CD14-positive monocyte (primary cell): ENCODE measurements around the gene SLC35B1. TPM values are rescaled to one million over a fixed set of nuclear protein-coding genes. Genes with fewer than 3 reads are reported as not detected.

Experiments
- DNase-seq, 3 donors: peaks; one replicate each; pipeline ENCODE4 v3.0.0-alpha.2; 2011 to 2022
- H2AFZ ChIP-seq: 2 replicates; pipeline ENCODE4 v1.6.0; 2012; ENCODE audit warnings: mild to moderate bottlenecking, low read depth, low read length, inconsistent platforms; ENCODE audit not compliant: insufficient read depth, poor library complexity, severe bottlenecking
- H3K27ac ChIP-seq, 2 donors: 1 replicate in 1 of 2; 2 replicates in 1 of 2; pipeline ENCODE4 v1.5.1; 2012 to 2013; ENCODE audit warnings: low read length in 2 of 2, control low read depth in 1 of 2, inconsistent platforms in 1 of 2, low read depth in 1 of 2, mild to moderate bottlenecking in 1 of 2
- H3K27me3 ChIP-seq, 2 donors: one replicate each; pipeline versions ENCODE4 v1.6.0 to v1.6.1; 2011 to 2013; ENCODE audit warnings: low read length in 2 of 2; ENCODE audit not compliant: control insufficient read depth in 2 of 2, insufficient read depth in 2 of 2
- H3K36me3 ChIP-seq, 2 donors: replicated peaks in 1 of 2; 1 replicate in 1 of 2; 2 replicates in 1 of 2; pipeline versions ENCODE4 v1.5.1 to v1.6.1; 2012 to 2013; ENCODE audit warnings: low read length in 2 of 2, control low read depth in 1 of 2, inconsistent platforms in 1 of 2, mild to moderate bottlenecking in 1 of 2; ENCODE audit not compliant: insufficient read depth in 2 of 2, control insufficient read depth in 1 of 2
- H3K4me1 ChIP-seq, 2 donors: 1 replicate in 1 of 2; 2 replicates in 1 of 2; pipeline versions ENCODE4 v1.5.1 to v1.6.1; 2012 to 2013; ENCODE audit warnings: low read length in 2 of 2, control low read depth in 1 of 2, inconsistent platforms in 1 of 2, mild to moderate bottlenecking in 1 of 2, moderate library complexity in 1 of 2; ENCODE audit not compliant: insufficient read depth in 2 of 2, control insufficient read depth in 1 of 2
- H3K4me2 ChIP-seq: replicated peaks from 2 replicates; pipeline ENCODE3; 2012; ENCODE audit warnings: low read length, moderate library complexity, mild to moderate bottlenecking; ENCODE audit not compliant: poor library complexity, severe bottlenecking; ENCODE audit errors: extremely low read depth
- H3K4me3 ChIP-seq, 3 experiments: fragments of 200-600 bp in 1 of 3; sonication (generic) in 1 of 3; replicated peaks in 1 of 3; 1 replicate in 2 of 3; 2 replicates in 1 of 3; pipeline ENCODE4 v1.5.1; 2011 to 2013; ENCODE audit warnings: low read length in 3 of 3, mild to moderate bottlenecking in 3 of 3, control low read depth in 2 of 3, low read depth in 2 of 3, inconsistent platforms in 1 of 3, moderate library complexity in 1 of 3
- H3K79me2 ChIP-seq: 2 replicates; pipeline ENCODE4 v1.6.0; 2012; ENCODE audit warnings: mild to moderate bottlenecking, control low read depth, inconsistent platforms, low read length, moderate library complexity; ENCODE audit not compliant: insufficient read depth
- H3K9ac ChIP-seq: 2 replicates; pipeline ENCODE4 v1.6.0; 2017; ENCODE audit warnings: low read length, mild to moderate bottlenecking; ENCODE audit not compliant: insufficient read depth, poor library complexity, severe bottlenecking
- H3K9me3 ChIP-seq, 2 donors: replicated peaks in 1 of 2; 1 replicate in 1 of 2; 2 replicates in 1 of 2; pipeline versions ENCODE4 v1.5.1 to v1.6.1; 2012 to 2013; ENCODE audit warnings: low read length in 2 of 2, control low read depth in 1 of 2; ENCODE audit not compliant: control insufficient read depth in 1 of 2, insufficient read depth in 1 of 2
- H4K20me1 ChIP-seq: 2 replicates; pipeline ENCODE4 v1.6.0; 2012; ENCODE audit warnings: mild to moderate bottlenecking, low read length, control low read depth, moderate library complexity; ENCODE audit not compliant: insufficient read depth
- H3K27ac Mint-ChIP-seq, 7 donors: one replicate each; pipeline ENCODE4 v1.8.0; 2020; ENCODE audit warnings: mild to moderate bottlenecking in 7 of 7, mixed read lengths in 7 of 7, moderate library complexity in 6 of 7, inconsistent platforms in 2 of 7
- H3K27me3 Mint-ChIP-seq, 3 donors: one replicate each; pipeline ENCODE4 v1.8.0; 2021 to 2022; ENCODE audit warnings: low read depth in 3 of 3, mild to moderate bottlenecking in 3 of 3, mixed read lengths in 3 of 3, moderate library complexity in 3 of 3, inconsistent platforms in 1 of 3
- H3K36me3 Mint-ChIP-seq, 2 donors: one replicate each; pipeline ENCODE4 v1.8.0; 2020; ENCODE audit warnings: mixed read lengths in 2 of 2, inconsistent platforms in 1 of 2, mild to moderate bottlenecking in 1 of 2
- H3K4me1 Mint-ChIP-seq: one replicate; pipeline ENCODE4 v1.8.0; 2020; ENCODE audit warnings: mild to moderate bottlenecking, mixed read lengths
- H3K4me3 Mint-ChIP-seq, 2 donors: one replicate each; pipeline ENCODE4 v1.8.0; 2020; ENCODE audit warnings: mild to moderate bottlenecking in 2 of 2, mixed read lengths in 2 of 2, moderate library complexity in 1 of 2
- H3K9me3 Mint-ChIP-seq, 7 donors: one replicate each; pipeline ENCODE4 v1.8.0; 2020 to 2022; ENCODE audit warnings: mixed read lengths in 7 of 7, mild to moderate bottlenecking in 6 of 7, moderate library complexity in 6 of 7, inconsistent platforms in 2 of 7
- WGBS: methylation state at CpG from one replicate; pipeline ENCODE4 v1.1.5; 2013; ENCODE audit warnings: missing lambda C conversion rate; ENCODE audit not compliant: insufficient coverage; 5-methylcytosine and 5-hydroxymethylcytosine counted together
- intact Hi-C, 2 donors: fragments of 100-400 bp; cut with micrococcal nuclease; formaldehyde crosslinking; loops; one replicate each; pipeline versions ENCODE4 v1.15.0 to v1.15.1; 2023
- polyA plus RNA-seq, 3 donors: library from polyadenylated mRNA; depleted of rRNA in 1 of 3; unstranded in 2 of 3; stranded (reverse) in 1 of 3; fragments of 300-500 nt in 2 of 3; fragments of >200 nt in 1 of 3; fragmentation: Illumina TruSeq in 2 of 3; gene quantifications; 1 replicate in 2 of 3; 2 replicates in 1 of 3; pipeline ENCODE4 v1.2.3, GENCODE V29; 2012 to 2021
- TF ChIP-seq, protein P1 (sequence below): fragments of 200-600 bp; IDR thresholded peaks from one replicate; pipeline ENCODE4 v1.8.0; 2022; ENCODE audit warnings: antibody characterized with exemption, mild to moderate bottlenecking

The SLC35B1 gene
- polyA plus RNA-seq, 3 donors: 56.0 to 61.0 (median 58.8) TPM

DNA sequence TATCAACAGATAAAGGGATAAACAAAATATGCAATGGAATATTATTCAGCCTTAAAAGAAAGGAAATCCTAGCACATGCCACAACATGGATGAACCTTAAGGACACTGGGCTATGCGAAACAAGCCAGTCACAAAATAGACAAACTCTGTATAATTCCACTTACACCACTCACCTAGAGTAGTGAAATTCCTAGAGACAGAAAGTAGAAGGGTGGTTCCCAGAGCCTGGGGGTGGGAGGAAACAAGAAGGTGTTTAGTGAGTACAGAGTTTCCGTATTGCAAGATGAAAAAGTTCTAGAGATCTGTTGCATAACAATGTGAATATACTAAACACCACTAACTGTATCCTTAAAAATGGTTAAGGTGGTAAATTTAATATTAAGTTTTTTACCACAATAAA, 39.9 kb downstream of the SLC35B1 start:
- no peak overlapping the region for H3K4me3 ChIP-seq
- no peak overlapping the region for H3K4me3 Mint-ChIP-seq
- H3K36me3 Mint-ChIP-seq: peaks cover 5 to 31% of the 10 kb centered on the region in 2 donors
- intact Hi-C loops: no loop called here
- H2AFZ ChIP-seq: no peak overlapping the region
- H3K36me3 ChIP-seq: peaks cover 8 to 29% of the 10 kb centered on the region in 2 donors
- peak overlapping the region in 1 of 2 donors; percentile 6 for H3K27ac ChIP-seq
- H3K79me2 ChIP-seq: peaks cover 97% of the 10 kb centered on the region
- no peak overlapping the region for H3K9ac ChIP-seq
- no peak for DNase-seq
- H3K27me3 ChIP-seq: no peaks in the 10 kb centered on the region
- no peak overlapping the region for H3K4me2 ChIP-seq
- H4K20me1 ChIP-seq: peaks cover 93% of the 10 kb centered on the region
- H3K27me3 Mint-ChIP-seq: no peaks in the 10 kb centered on the region
- H3K9me3 Mint-ChIP-seq: no peaks in the 10 kb centered on the region
- peaks cover 13 to 18% of the 10 kb centered on the region in 2 donors for H3K4me1 ChIP-seq
- TF ChIP-seq, protein P1, sequence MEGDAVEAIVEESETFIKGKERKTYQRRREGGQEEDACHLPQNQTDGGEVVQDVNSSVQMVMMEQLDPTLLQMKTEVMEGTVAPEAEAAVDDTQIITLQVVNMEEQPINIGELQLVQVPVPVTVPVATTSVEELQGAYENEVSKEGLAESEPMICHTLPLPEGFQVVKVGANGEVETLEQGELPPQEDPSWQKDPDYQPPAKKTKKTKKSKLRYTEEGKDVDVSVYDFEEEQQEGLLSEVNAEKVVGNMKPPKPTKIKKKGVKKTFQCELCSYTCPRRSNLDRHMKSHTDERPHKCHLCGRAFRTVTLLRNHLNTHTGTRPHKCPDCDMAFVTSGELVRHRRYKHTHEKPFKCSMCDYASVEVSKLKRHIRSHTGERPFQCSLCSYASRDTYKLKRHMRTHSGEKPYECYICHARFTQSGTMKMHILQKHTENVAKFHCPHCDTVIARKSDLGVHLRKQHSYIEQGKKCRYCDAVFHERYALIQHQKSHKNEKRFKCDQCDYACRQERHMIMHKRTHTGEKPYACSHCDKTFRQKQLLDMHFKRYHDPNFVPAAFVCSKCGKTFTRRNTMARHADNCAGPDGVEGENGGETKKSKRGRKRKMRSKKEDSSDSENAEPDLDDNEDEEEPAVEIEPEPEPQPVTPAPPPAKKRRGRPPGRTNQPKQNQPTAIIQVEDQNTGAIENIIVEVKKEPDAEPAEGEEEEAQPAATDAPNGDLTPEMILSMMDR: no peak
- no peaks in the 10 kb centered on the region for H3K9me3 ChIP-seq
- H3K4me1 Mint-ChIP-seq: peaks cover 28% of the 10 kb centered on the region
- peak overlapping the region in 1 of 7 donors; percentile 52 for H3K27ac Mint-ChIP-seq
- no CpG with 5 or more reads among the region's 2 CpGs for WGBS

DNA sequence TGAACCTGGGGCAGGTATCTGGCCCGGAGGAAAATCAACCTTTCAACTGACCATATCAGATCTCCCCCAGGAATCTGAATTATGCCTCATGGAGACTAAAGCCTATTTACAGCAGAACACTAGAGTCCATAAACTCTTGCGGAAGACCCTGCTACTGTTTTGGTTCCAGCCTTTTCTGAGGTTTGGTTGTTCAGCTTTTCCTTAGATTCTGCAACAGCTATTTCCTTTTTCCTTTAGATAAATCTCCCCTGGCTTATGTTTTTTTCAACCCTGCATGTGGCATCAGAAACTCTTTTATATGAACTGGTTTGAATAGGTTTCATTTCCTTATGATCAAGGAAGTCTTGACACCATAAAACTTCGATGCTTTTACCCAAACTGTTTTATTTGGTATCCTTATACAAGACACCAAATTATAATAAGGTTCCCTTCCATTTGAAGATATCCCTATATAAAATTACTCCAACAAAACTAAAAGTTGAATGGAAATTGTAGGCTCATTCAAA, 43.0 kb downstream of the SLC35B1 start:
- Histone ChIP-seq H3K27me3 (no peaks in the 10 kb centered on the region), H3K36me3 (peaks cover 11 to 24% of the 10 kb centered on the region in 2 donors), H3K4me2 (no peak overlapping the region), H3K9me3 (no peaks in the 10 kb centered on the region), H3K27ac (no peak overlapping the region), H3K79me2 (peaks cover 96% of the 10 kb centered on the region), H4K20me1 (peaks cover 93% of the 10 kb centered on the region), H3K4me1 (peaks cover 7 to 8% of the 10 kb centered on the region in 2 donors), H3K9ac (no peak overlapping the region), H2AFZ (no peak overlapping the region), H3K4me3 (no peak overlapping the region)
- WGBS: 92% methylated on average over 1 of the region's 3 CpGs
- Mint-ChIP-seq H3K9me3 (no peaks in the 10 kb centered on the region), H3K27ac (peak overlapping the region in 2 of 7 donors; percentile 4 to 71), H3K27me3 (no peaks in the 10 kb centered on the region), H3K4me1 (peaks cover 22% of the 10 kb centered on the region), H3K36me3 (peaks cover 17 to 42% of the 10 kb centered on the region in 2 donors), H3K4me3 (no peak overlapping the region)
- TF ChIP-seq, protein P1: no peak
- intact Hi-C loops: no loop called here
- DNase-seq: no peak
